Measurements from ENCODE around the gene NANOGP8. TPM values are rescaled to one million over a fixed set of nuclear protein-coding genes. Genes with fewer than 3 reads are reported as not detected.

NANOGP8 gene
- total and polyA plus RNA-seq, 3 experiments from 2014 or later, result not detected

DNA sequence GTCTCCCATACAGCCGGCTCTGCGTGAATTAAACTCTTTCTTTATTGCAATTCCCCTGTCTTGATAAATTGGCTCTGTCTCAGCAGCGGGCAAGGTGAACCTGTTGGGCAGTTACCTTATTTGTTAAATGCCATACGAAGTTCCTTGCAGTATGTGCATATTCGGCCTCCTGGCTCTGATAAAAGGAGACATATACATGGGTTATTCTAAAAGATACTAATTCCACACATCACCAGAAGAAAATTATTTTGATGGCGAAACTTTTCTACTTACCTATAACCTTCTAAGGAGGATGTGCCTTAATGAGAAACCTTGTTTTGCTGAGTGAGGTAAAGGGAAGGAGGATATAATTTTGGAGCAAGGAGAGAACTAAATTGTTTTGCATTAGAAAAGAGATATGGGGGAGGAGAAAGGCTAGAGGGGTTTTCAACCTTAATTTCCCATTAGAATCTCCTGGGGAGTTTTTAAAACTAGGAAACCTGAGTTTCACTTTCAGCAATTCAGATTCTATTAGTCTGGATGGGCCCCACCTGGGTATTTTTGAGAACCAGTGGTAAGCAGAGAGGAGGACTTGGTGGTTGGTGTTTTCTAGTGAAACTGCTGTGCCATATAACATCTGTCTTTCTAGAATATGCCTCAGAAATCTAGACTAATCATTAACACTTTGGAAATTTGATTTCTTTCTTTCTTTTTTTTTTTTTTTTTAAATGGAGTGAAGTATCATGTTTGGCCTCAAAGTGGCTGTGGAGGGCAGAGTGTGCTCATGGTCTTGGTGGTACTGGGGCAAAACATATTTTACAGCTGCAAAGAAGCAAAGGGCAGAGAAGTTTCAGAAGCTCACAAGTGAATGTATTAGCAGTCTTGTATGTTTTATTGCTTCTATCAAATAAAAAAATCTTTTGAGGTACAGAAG, 23.0 kb downstream of the NANOGP8 start:
- Mint-ChIP-seq H3K9me3 (no peaks in the 10 kb centered on the region), H3K27me3 (peaks cover 6 to 15% of the 10 kb centered on the region in 2 donors), H3K36me3 (no peaks in the 10 kb centered on the region), H3K4me1 (no peaks in the 10 kb centered on the region), H3K4me3 (no peak overlapping the region), H3K27ac (no peak overlapping the region)
- ChIA-PET POLR2A (no interaction called here), CTCF (no interaction called here)
- Histone ChIP-seq H3K9me3 (ENCODE audit: low read length) (no peaks in the 10 kb centered on the region), H3K27me3 (ENCODE audit: insufficient read depth, low read length, poor library complexity, severe bottlenecking) (no peaks in the 10 kb centered on the region), H3K4me1 (ENCODE audit: insufficient read depth, low read length) (no peaks in the 10 kb centered on the region), H3K36me3 (ENCODE audit: insufficient read depth, low read length) (no peaks in the 10 kb centered on the region), H3K27ac (ENCODE audit: low read depth, low read length) (no peak overlapping the region), H3K4me3 (ENCODE audit: low read length) (no peak overlapping the region)
- no peak for DNase-seq

DNA sequence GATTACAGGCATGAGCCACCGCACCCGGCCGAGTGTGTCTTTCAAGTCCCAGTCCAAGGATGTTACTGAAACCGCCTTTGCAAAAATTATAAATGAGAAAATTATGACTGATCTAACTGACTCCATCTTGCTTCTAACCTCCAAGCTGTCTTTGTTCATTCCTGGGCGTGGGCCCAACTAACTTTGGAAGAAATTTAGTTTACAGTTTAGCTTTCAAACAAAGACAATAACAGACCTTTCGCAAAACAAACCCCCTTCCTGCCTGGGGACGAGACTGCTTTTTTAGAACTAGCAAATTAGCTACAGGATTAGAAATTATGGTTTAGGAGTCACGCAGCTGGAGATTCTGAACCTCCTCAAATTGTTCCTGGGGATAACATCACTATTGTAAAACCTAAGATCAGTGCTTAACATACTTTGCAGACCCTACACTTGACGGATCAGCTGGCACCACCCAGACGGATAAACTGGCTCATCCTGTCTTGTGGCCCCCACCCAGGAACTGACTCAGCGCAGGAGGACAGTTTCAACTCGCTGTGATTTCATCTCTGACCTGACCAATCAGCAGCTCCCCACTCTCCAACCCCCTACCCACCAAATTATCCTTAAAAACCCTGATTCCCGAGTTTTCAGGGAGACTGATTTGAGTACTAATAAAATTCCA, 23.8 kb downstream of the NANOGP8 start:
- Histone ChIP-seq H3K4me1 (ENCODE audit: insufficient read depth, low read length) (no peaks in the 10 kb centered on the region), H3K9me3 (ENCODE audit: low read length) (no peaks in the 10 kb centered on the region), H3K36me3 (ENCODE audit: insufficient read depth, low read length) (no peaks in the 10 kb centered on the region), H3K27ac (ENCODE audit: low read depth, low read length) (no peak overlapping the region), H3K27me3 (ENCODE audit: insufficient read depth, low read length, poor library complexity, severe bottlenecking) (no peaks in the 10 kb centered on the region), H3K4me3 (ENCODE audit: low read length) (no peak overlapping the region)
- Mint-ChIP-seq H3K36me3 (no peaks in the 10 kb centered on the region), H3K27ac (no peak overlapping the region), H3K4me3 (no peak overlapping the region), H3K4me1 (no peaks in the 10 kb centered on the region), H3K9me3 (no peaks in the 10 kb centered on the region), H3K27me3 (peaks cover 5 to 17% of the 10 kb centered on the region in 2 donors)
- CTCF ChIA-PET, result no interaction called here
- POLR2A ChIA-PET, result no interaction called here
- no peak for DNase-seq

DNA sequence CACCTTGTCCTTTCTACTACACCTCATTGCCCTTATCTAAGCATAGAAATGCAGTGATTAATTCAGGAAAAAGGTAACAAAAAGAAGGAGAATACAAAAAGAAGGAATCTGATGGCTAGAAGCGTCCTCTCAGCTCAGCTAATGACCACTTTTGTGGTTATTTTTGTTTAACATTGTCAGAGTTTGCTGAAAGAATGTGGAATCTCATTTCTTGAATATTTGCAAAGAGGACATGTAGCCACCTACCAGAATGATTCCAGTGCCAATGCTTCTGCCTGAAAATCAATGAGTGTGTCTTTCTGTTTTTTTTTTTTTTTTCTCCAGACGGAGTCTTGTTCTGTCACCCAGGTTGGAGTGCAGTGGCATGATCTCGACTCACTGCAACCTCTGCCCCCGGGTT, 24.5 kb downstream of the NANOGP8 start:
- no peak overlapping the region for H3K27ac Mint-ChIP-seq
- H3K36me3 ChIP-seq (ENCODE audit: insufficient read depth, low read length), result no peaks in the 10 kb centered on the region
- H3K36me3 Mint-ChIP-seq, result no peaks in the 10 kb centered on the region
- H3K4me3 Mint-ChIP-seq, result no peak overlapping the region
- H3K27ac ChIP-seq (ENCODE audit: low read depth, low read length), result no peak overlapping the region
- ChIA-PET CTCF (no interaction called here), POLR2A (no interaction called here)
- H3K4me3 ChIP-seq (ENCODE audit: low read length), result no peak overlapping the region
- no peaks in the 10 kb centered on the region for H3K9me3 Mint-ChIP-seq
- no peaks in the 10 kb centered on the region for H3K27me3 ChIP-seq (ENCODE audit: insufficient read depth, low read length, poor library complexity, severe bottlenecking)
- no peaks in the 10 kb centered on the region for H3K9me3 ChIP-seq (ENCODE audit: low read length)
- H3K27me3 Mint-ChIP-seq, result peaks cover 2 to 16% of the 10 kb centered on the region in 2 donors
- H3K4me1 Mint-ChIP-seq, result no peaks in the 10 kb centered on the region
- H3K4me1 ChIP-seq (ENCODE audit: insufficient read depth, low read length), result no peaks in the 10 kb centered on the region
- no peak for DNase-seq

DNA sequence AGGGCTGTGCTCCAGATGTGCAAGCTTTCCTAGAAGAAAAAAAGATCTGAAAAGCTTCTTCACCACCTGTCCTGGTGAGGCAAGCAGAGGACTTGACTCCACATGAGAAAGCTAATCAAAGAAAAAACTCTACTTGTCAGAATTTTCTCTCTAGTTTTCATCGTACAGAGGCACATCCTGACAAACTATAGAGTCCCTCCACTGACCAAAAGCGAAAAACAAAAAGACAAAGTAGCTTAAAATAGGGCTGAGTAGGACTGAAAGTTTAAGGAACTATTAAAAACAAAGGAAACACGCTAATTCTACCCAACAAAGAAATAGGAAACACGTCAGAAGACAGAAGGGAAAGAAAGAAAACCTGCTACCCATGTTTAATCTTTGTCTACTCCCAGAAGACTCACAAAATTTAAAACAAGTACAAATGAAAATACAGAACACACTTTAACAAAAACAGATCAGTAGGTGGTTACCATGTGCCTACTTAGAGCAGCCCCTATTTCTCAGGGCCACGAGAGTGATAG, 26.5 kb downstream of the NANOGP8 start:
- Mint-ChIP-seq H3K27ac (peak overlapping the region in 1 of 8 donors; percentile 68), H3K4me3 (no peak overlapping the region), H3K27me3 (peaks cover 2 to 17% of the 10 kb centered on the region in 2 donors), H3K36me3 (no peaks in the 10 kb centered on the region), H3K4me1 (no peaks in the 10 kb centered on the region), H3K9me3 (no peaks in the 10 kb centered on the region)
- POLR2A ChIA-PET, result no interaction called here
- H3K27me3 ChIP-seq (ENCODE audit: insufficient read depth, low read length, poor library complexity, severe bottlenecking), result no peaks in the 10 kb centered on the region
- H3K4me3 ChIP-seq (ENCODE audit: low read length), result no peak overlapping the region
- no peak overlapping the region for H3K27ac ChIP-seq (ENCODE audit: low read depth, low read length)
- CTCF ChIA-PET, result no interaction called here
- H3K4me1 ChIP-seq (ENCODE audit: insufficient read depth, low read length), result no peaks in the 10 kb centered on the region
- H3K36me3 ChIP-seq (ENCODE audit: insufficient read depth, low read length), result no peaks in the 10 kb centered on the region
- no peaks in the 10 kb centered on the region for H3K9me3 ChIP-seq (ENCODE audit: low read length)
- no peak for DNase-seq

DNA sequence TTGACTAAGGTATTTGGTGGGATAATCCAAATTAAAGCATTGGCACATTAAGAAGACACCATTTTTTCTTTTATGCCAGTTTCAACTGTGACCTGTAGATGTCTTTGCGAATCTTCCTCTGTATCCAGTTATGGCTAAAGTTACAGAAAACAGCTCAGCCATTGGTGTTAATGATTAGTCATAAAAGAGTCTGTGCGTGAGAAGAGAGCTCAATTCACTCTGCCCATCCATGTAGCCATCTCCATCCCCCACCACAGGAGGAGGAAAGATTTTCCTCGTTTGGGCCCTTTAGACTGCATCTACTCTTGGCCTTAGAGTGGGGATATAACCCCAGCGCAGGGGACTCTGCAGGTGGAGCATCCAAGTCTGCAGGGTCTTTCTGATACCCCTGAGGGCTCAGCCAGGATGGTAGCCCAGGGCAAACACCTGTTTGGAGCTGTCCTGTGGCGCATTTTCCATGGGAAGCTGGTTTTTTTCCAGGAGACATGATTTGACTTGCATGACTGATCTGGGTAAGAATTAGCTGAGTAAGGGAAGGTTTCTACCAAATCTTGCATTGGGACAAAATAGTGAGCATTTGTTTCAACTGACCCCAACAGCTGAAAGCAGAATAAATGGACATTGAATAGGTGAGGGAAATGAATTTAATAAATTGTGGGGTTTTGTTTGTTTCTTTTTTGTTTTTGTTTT, 29.5 kb downstream of the NANOGP8 start:
- H3K27ac Mint-ChIP-seq, result no peak overlapping the region
- POLR2A ChIA-PET, result no interaction called here

DNA sequence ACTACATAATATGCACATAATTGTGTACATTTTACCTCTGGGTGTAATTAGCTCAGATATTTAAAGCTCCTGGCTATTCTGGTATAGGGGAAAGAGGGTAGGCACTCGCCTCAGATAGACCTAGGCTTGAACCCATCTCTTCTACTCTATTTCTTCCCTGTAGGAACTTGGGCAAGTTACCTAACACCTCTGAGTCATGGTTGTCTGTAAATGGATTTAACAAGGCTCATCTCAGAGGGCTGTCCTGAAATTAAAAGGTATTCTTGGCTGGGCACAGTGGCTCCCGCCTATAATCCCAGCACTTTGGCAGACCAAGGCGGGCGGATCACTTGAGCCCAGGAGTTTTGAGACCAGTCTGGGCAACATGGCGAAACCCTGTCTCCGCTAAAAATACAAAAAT, 30.7 kb downstream of the NANOGP8 start:
- Histone ChIP-seq H3K27ac (ENCODE audit: low read depth, low read length) (no peak overlapping the region), H3K36me3 (ENCODE audit: insufficient read depth, low read length) (no peaks in the 10 kb centered on the region), H3K9me3 (ENCODE audit: low read length) (no peaks in the 10 kb centered on the region), H3K27me3 (ENCODE audit: insufficient read depth, low read length, poor library complexity, severe bottlenecking) (no peaks in the 10 kb centered on the region), H3K4me1 (ENCODE audit: insufficient read depth, low read length) (no peaks in the 10 kb centered on the region), H3K4me3 (ENCODE audit: low read length) (no peak overlapping the region)
- peaks cover 0 to 2% (median 0%) of the 10 kb centered on the region in 5 donors for H3K9me3 Mint-ChIP-seq
- no peak overlapping the region for H3K27ac Mint-ChIP-seq
- CTCF ChIA-PET, result no interaction called here
- H3K36me3 Mint-ChIP-seq, result no peaks in the 10 kb centered on the region
- POLR2A ChIA-PET, result no interaction called here
- peaks cover 0 to 17% of the 10 kb centered on the region in 2 donors for H3K27me3 Mint-ChIP-seq
- no peak overlapping the region for H3K4me3 Mint-ChIP-seq
- no peaks in the 10 kb centered on the region for H3K4me1 Mint-ChIP-seq
- no peak for DNase-seq

More for the DNA sequence above, 29.5 kb downstream of the NANOGP8 start:
- Mint-ChIP-seq H3K27me3 (peaks cover 0 to 17% of the 10 kb centered on the region in 2 donors), H3K9me3 (peaks cover 0 to 2% (median 0%) of the 10 kb centered on the region in 5 donors), H3K36me3 (no peaks in the 10 kb centered on the region), H3K4me1 (no peaks in the 10 kb centered on the region), H3K4me3 (no peak overlapping the region)
- Histone ChIP-seq H3K4me1 (ENCODE audit: insufficient read depth, low read length) (no peaks in the 10 kb centered on the region), H3K4me3 (ENCODE audit: low read length) (no peak overlapping the region), H3K9me3 (ENCODE audit: low read length) (no peaks in the 10 kb centered on the region), H3K27ac (ENCODE audit: low read depth, low read length) (no peak overlapping the region), H3K27me3 (ENCODE audit: insufficient read depth, low read length, poor library complexity, severe bottlenecking) (no peaks in the 10 kb centered on the region), H3K36me3 (ENCODE audit: insufficient read depth, low read length) (no peaks in the 10 kb centered on the region)
- CTCF ChIA-PET, result no interaction called here
- DNase-seq, result no peak

DNA sequence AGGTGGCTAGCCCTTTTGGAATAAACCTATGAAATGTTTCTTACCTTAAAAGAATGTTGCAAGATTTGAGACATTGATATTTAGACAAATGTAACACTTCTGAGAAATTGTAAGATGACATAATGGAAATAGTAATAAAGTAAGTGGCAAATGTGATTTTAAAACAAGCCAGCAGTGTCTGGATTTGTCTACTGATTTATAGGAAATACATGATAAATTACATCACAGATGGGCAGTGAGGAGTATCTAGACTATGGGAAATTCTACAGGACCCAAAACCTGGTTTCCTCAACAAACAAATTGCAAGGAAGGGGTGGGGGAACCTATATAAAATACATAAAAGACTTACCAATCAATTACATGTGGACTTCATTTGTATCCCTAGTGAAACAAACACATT, 37.1 kb downstream of the NANOGP8 start:
- no peaks in the 10 kb centered on the region for H3K9me3 ChIP-seq (ENCODE audit: low read length)
- POLR2A ChIA-PET, result no interaction called here
- DNase-seq, result no peak
- H3K4me1 ChIP-seq (ENCODE audit: insufficient read depth, low read length), result no peaks in the 10 kb centered on the region
- no peaks in the 10 kb centered on the region for H3K4me1 Mint-ChIP-seq
- no peaks in the 10 kb centered on the region for H3K36me3 ChIP-seq (ENCODE audit: insufficient read depth, low read length)
- CTCF ChIA-PET, result no interaction called here
- H3K9me3 Mint-ChIP-seq, result peaks cover 0 to 2% (median 0%) of the 10 kb centered on the region in 5 donors
- H3K4me3 Mint-ChIP-seq, result no peak overlapping the region
- H3K27me3 ChIP-seq (ENCODE audit: insufficient read depth, low read length, poor library complexity, severe bottlenecking), result no peaks in the 10 kb centered on the region
- H3K36me3 Mint-ChIP-seq, result peaks cover 0 to 2% (median 0%) of the 10 kb centered on the region in 3 donors
- H3K27ac Mint-ChIP-seq, result no peak overlapping the region
- no peak overlapping the region for H3K27ac ChIP-seq (ENCODE audit: low read depth, low read length)
- no peak overlapping the region for H3K4me3 ChIP-seq (ENCODE audit: low read length)
- no peaks in the 10 kb centered on the region for H3K27me3 Mint-ChIP-seq

DNA sequence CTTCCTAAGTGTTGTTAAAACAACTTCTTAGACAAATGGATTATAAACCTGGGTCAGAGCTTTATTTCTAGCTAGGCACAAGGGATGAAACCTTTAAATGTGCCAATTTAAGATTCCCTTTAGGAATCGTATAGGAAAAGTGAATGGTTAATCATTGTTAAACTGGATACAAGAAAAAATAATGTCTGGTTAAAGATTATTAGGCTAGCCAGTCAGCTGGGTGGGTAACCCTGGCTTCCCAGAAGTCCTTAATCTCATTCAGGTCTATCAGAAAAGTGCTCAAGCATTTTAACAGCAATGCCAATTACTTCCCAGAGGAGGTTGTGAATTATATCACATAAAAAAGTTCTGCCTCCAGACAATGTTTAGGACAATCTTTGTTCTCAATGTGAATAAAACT, 37.6 kb downstream of the NANOGP8 start:
- no peaks in the 10 kb centered on the region for H3K36me3 ChIP-seq (ENCODE audit: insufficient read depth, low read length)
- DNase-seq, result no peak
- Mint-ChIP-seq H3K9me3 (peaks cover 0 to under 1% (median 0%) of the 10 kb centered on the region in 5 donors), H3K4me1 (no peaks in the 10 kb centered on the region), H3K27ac (no peak overlapping the region), H3K4me3 (no peak overlapping the region), H3K27me3 (no peaks in the 10 kb centered on the region), H3K36me3 (peaks cover 0 to 2% (median 0%) of the 10 kb centered on the region in 3 donors)
- POLR2A ChIA-PET, result no interaction called here
- H3K4me3 ChIP-seq (ENCODE audit: low read length), result no peak overlapping the region
- H3K4me1 ChIP-seq (ENCODE audit: insufficient read depth, low read length), result no peaks in the 10 kb centered on the region
- H3K27ac ChIP-seq (ENCODE audit: low read depth, low read length), result no peak overlapping the region
- H3K27me3 ChIP-seq (ENCODE audit: insufficient read depth, low read length, poor library complexity, severe bottlenecking), result no peaks in the 10 kb centered on the region
- H3K9me3 ChIP-seq (ENCODE audit: low read length), result no peaks in the 10 kb centered on the region
- CTCF ChIA-PET, result no interaction called here

Measured in CD8-positive, alpha-beta memory T cell (primary cell).